H9 (cell line): ENCODE data around the gene SCFD1. TPM values are rescaled to one million over a fixed set of nuclear protein-coding genes. Genes with fewer than 3 reads are reported as not detected.

Experiments
- DNase-seq: peaks from one replicate; pipeline ENCODE4 v3.0.0-alpha.2; 2017
- H2AFZ ChIP-seq: one replicate; pipeline ENCODE4 v1.6.1; 2013; ENCODE audit warnings: mild to moderate bottlenecking, low read length, control low read depth, moderate library complexity
- H2AK5ac ChIP-seq: 2 replicates; pipeline ENCODE4 v1.6.1; 2013; ENCODE audit warnings: low read length, control low read depth, mixed read lengths; ENCODE audit not compliant: insufficient read length
- H2BK120ac ChIP-seq: one replicate; pipeline ENCODE4 v1.6.1; 2013; ENCODE audit warnings: low read depth, mild to moderate bottlenecking, low read length, control low read depth, inconsistent platforms; ENCODE audit not compliant: poor library complexity, severe bottlenecking
- H2BK12ac ChIP-seq: 2 replicates; pipeline ENCODE4 v1.6.1; 2013; ENCODE audit warnings: low read length, control low read depth, mixed read lengths, low read depth; ENCODE audit not compliant: insufficient read length
- H2BK15ac ChIP-seq: 2 replicates; pipeline ENCODE4 v1.6.1; 2013; ENCODE audit warnings: low read depth, low read length, control low read depth
- H2BK20ac ChIP-seq: one replicate; pipeline ENCODE4 v1.6.1; 2013; ENCODE audit warnings: low read depth, mild to moderate bottlenecking, low read length, control low read depth, inconsistent platforms; ENCODE audit not compliant: poor library complexity, severe bottlenecking
- H2BK5ac ChIP-seq: 2 replicates; pipeline ENCODE4 v1.6.1; 2013; ENCODE audit warnings: low read length, control low read depth, mixed read lengths; ENCODE audit not compliant: insufficient read length
- H3K14ac ChIP-seq: 2 replicates; pipeline ENCODE4 v1.6.1; 2013; ENCODE audit warnings: low read length, control low read depth; ENCODE audit not compliant: insufficient read depth
- H3K18ac ChIP-seq: 2 replicates; pipeline ENCODE4 v1.6.1; 2013; ENCODE audit warnings: low read depth, mild to moderate bottlenecking, mixed read lengths, low read length, control low read depth; ENCODE audit not compliant: insufficient read length
- H3K23ac ChIP-seq: 2 replicates; pipeline ENCODE4 v1.6.1; 2013; ENCODE audit warnings: low read length, control low read depth, mixed read lengths, low read depth; ENCODE audit not compliant: insufficient read length
- H3K23me2 ChIP-seq: 2 replicates; pipeline ENCODE4 v1.6.1; 2013; ENCODE audit warnings: low read depth, mild to moderate bottlenecking, mixed read lengths, low read length, control low read depth; ENCODE audit not compliant: insufficient read length, poor library complexity, severe bottlenecking
- H3K27ac ChIP-seq: 2 replicates; pipeline ENCODE4 v1.5.1; 2013; ENCODE audit warnings: low read length, control low read depth, mixed read lengths, low read depth; ENCODE audit not compliant: insufficient read length
- H3K27me3 ChIP-seq: 2 replicates; pipeline ENCODE4 v1.6.1; 2013; ENCODE audit warnings: low read length, control low read depth, inconsistent platforms; ENCODE audit not compliant: insufficient read depth
- H3K4ac ChIP-seq: 2 replicates; pipeline ENCODE4 v1.6.1; 2013; ENCODE audit warnings: low read depth, mild to moderate bottlenecking, control low read depth, inconsistent platforms, low read length, moderate library complexity
- H3K4me1 ChIP-seq: 2 replicates; pipeline ENCODE4 v1.6.1; 2013; ENCODE audit warnings: low read length, control low read depth, inconsistent platforms; ENCODE audit not compliant: insufficient read depth
- H3K4me2 ChIP-seq: 2 replicates; pipeline ENCODE4 v1.6.1; 2013; ENCODE audit warnings: low read length, control low read depth, mixed read lengths; ENCODE audit not compliant: insufficient read length, insufficient read depth
- H3K56ac ChIP-seq: 2 replicates; pipeline ENCODE4 v1.6.1; 2013; ENCODE audit warnings: low read depth, mild to moderate bottlenecking, mixed read lengths, low read length, control low read depth; ENCODE audit not compliant: insufficient read length
- H3K79me1 ChIP-seq: 2 replicates; pipeline ENCODE4 v1.6.1; 2013; ENCODE audit warnings: low read depth, mild to moderate bottlenecking, moderate library complexity, low read length, control low read depth, inconsistent platforms; ENCODE audit not compliant: insufficient read depth, poor library complexity, severe bottlenecking
- H3K79me2 ChIP-seq: 2 replicates; pipeline ENCODE4 v1.6.1; 2013; ENCODE audit warnings: low read length, control low read depth, inconsistent platforms; ENCODE audit not compliant: insufficient read depth
- H3K9ac ChIP-seq: 2 replicates; pipeline ENCODE4 v1.6.1; 2013; ENCODE audit warnings: low read length, control low read depth, mixed read lengths; ENCODE audit not compliant: insufficient read length; ENCODE audit errors: extremely low read depth
- H3K9me3 ChIP-seq: one replicate; pipeline ENCODE4 v1.6.1; 2013; ENCODE audit warnings: low read depth, low read length, inconsistent platforms; ENCODE audit not compliant: control insufficient read depth
- H3T11ph ChIP-seq: one replicate; pipeline ENCODE4 v1.6.1; 2013; ENCODE audit warnings: mild to moderate bottlenecking, low read length, control low read depth, inconsistent platforms
- H4K20me1 ChIP-seq: one replicate; pipeline ENCODE4 v1.6.1; 2013; ENCODE audit not compliant: control insufficient read depth, insufficient read length, insufficient read depth
- H4K5ac ChIP-seq: 2 replicates; pipeline ENCODE4 v1.6.1; 2013; ENCODE audit warnings: low read depth, mild to moderate bottlenecking, mixed read lengths, low read length, control low read depth; ENCODE audit not compliant: insufficient read length
- H4K8ac ChIP-seq: replicated peaks from 2 replicates; pipeline ENCODE4 v1.6.1; 2013; ENCODE audit warnings: low read length, control low read depth, mixed read lengths, low read depth; ENCODE audit not compliant: insufficient read length
- H4K91ac ChIP-seq: 2 replicates; pipeline ENCODE4 v1.6.1; 2013; ENCODE audit warnings: low read depth, mild to moderate bottlenecking, moderate library complexity, mixed read lengths, low read length, control low read depth; ENCODE audit not compliant: insufficient read length
- H3K27ac Mint-ChIP-seq, 3 experiments: 2 replicates in 2 of 3; 3 replicates in 1 of 3; pipeline ENCODE4 v1.8.0; 2020 to 2021; ENCODE audit warnings: mixed read lengths in 3 of 3, mild to moderate bottlenecking in 1 of 3, moderate library complexity in 1 of 3
- H3K27me3 Mint-ChIP-seq: 2 replicates; pipeline ENCODE4 v1.8.0; 2021; ENCODE audit warnings: low read depth, mild to moderate bottlenecking, moderate library complexity, mixed read lengths
- H3K36me3 Mint-ChIP-seq, 3 experiments: 2 replicates in 2 of 3; 3 replicates in 1 of 3; pipeline ENCODE4 v1.8.0; 2020 to 2021; ENCODE audit warnings: low read depth in 3 of 3, mixed read lengths in 3 of 3; ENCODE audit not compliant: insufficient read depth in 1 of 3
- H3K4me1 Mint-ChIP-seq, 2 experiments: 2 replicates each; pipeline ENCODE4 v1.8.0; 2020; ENCODE audit warnings: mixed read lengths in 2 of 2
- H3K4me3 Mint-ChIP-seq, 2 experiments: 2 replicates in 1 of 2; 3 replicates in 1 of 2; pipeline ENCODE4 v1.8.0; 2020 to 2021; ENCODE audit warnings: mild to moderate bottlenecking in 2 of 2, mixed read lengths in 2 of 2, moderate library complexity in 1 of 2
- H3K9me3 Mint-ChIP-seq, 2 experiments: 2 replicates in 1 of 2; 3 replicates in 1 of 2; pipeline ENCODE4 v1.8.0; 2020; ENCODE audit warnings: mild to moderate bottlenecking in 2 of 2, mixed read lengths in 2 of 2, moderate library complexity in 1 of 2
- CTCF ChIP-seq: fragments of 200-600 bp; sonication (generic); conservative IDR thresholded peaks from 3 replicates; pipeline ENCODE4 v1.8.0; 2021; ENCODE audit warnings: antibody characterized with exemption, mild to moderate bottlenecking
- WGBS: extraction: QIAGEN DNeasy Blood & Tissue Kit; methylation state at CpG from one replicate; pipeline ENCODE4 v1.1.7; 2013; ENCODE audit warnings: missing lambda C conversion rate, low lambda C conversion rate, mixed read lengths; ENCODE audit not compliant: insufficient read length; ENCODE audit errors: extremely low coverage; 5-methylcytosine and 5-hydroxymethylcytosine counted together
- total RNA-seq: library from RNA; stranded (reverse); gene quantifications from 2 replicates; pipeline ENCODE4 v1.2.1, GENCODE V29; 2021

Gene SCFD1
- total RNA-seq, 1 experiment from 2014 or later, result 85.2 TPM

GRCh38 chr14:30657606-30658163 lies 35.6 kb downstream of the SCFD1 start:
- Mint-ChIP-seq H3K4me3 (no peak overlapping the region), H3K27ac (no peak overlapping the region), H3K27me3 (no peaks in the 10 kb centered on the region), H3K9me3 (no peaks in the 10 kb centered on the region), H3K36me3 (peaks cover 7 to 27% (median 22%) of the 10 kb centered on the region in 3 experiments; a peak in 6 of 7 replicates), H3K4me1 (no peaks in the 10 kb centered on the region)
- no peak for DNase-seq
- Histone ChIP-seq H4K20me1 (no peaks in the 10 kb centered on the region), H2BK120ac (no peak overlapping the region), H3K9ac (no peak overlapping the region), H3K14ac (no peak overlapping the region), H3K4me2 (no peak overlapping the region), H4K8ac (no peak overlapping the region), H3K23ac (no peak overlapping the region), H2BK15ac (no peak overlapping the region), H3K9me3 (no peaks in the 10 kb centered on the region), H3K79me1 (no peaks in the 10 kb centered on the region), H2AK5ac (no peak overlapping the region), H3K4ac (no peak overlapping the region), H3K4me1 (no peaks in the 10 kb centered on the region), H2AFZ (no peak overlapping the region), H3T11ph (no peak overlapping the region), H3K18ac (no peak overlapping the region), H2BK12ac (no peak overlapping the region), H2BK5ac (no peak overlapping the region), H3K27ac (no peak overlapping the region), H3K79me2 (no peaks in the 10 kb centered on the region), H4K91ac (no peak overlapping the region), H3K27me3 (no peaks in the 10 kb centered on the region), H3K56ac (no peak overlapping the region), H4K5ac (no peak overlapping the region), H3K23me2 (no peaks in the 10 kb centered on the region), H2BK20ac (no peak overlapping the region)
- no CpG with 5 or more reads among the region's 2 CpGs for WGBS
- peak; percentile 57 for TF ChIP-seq CTCF
